Osteoblast (primary cell): ENCODE results near the gene KBTBD13. TPM values are rescaled to one million over a fixed set of nuclear protein-coding genes. Genes with fewer than 3 reads are reported as not detected.

ENCODE experiments used
- DNase-seq: peaks from one replicate; pipeline ENCODE4 v3.0.0; 2011; ENCODE audit warnings: low spot score, mixed read lengths; ENCODE audit not compliant: insufficient read length; ENCODE audit errors: missing footprints
- H2AFZ ChIP-seq: 2 replicates; pipeline ENCODE4 v1.6.0; 2011; ENCODE audit warnings: mild to moderate bottlenecking, low read length
- H3K27ac ChIP-seq: 2 replicates; pipeline ENCODE4 v1.5.1; 2011; ENCODE audit warnings: mild to moderate bottlenecking, low read depth, low read length, moderate library complexity
- H3K27me3 ChIP-seq: 2 replicates; pipeline ENCODE4 v1.6.0; 2012; ENCODE audit warnings: mild to moderate bottlenecking, control low read depth, inconsistent platforms, low read length, moderate library complexity; ENCODE audit not compliant: insufficient read depth
- H3K36me3 ChIP-seq: 2 replicates; pipeline ENCODE4 v1.5.1; 2011; ENCODE audit warnings: mild to moderate bottlenecking, low read length, control low read depth, moderate library complexity; ENCODE audit not compliant: insufficient read depth
- H3K4me1 ChIP-seq: 2 replicates; pipeline ENCODE4 v1.5.1; 2011; ENCODE audit warnings: mild to moderate bottlenecking, low read length, control low read depth, moderate library complexity; ENCODE audit not compliant: insufficient read depth
- H3K4me2 ChIP-seq: 2 replicates; pipeline ENCODE4 v1.6.0; 2011; ENCODE audit warnings: mild to moderate bottlenecking, low read length; ENCODE audit not compliant: insufficient read depth
- H3K4me3 ChIP-seq: fragments of 200-600 bp; sonication (generic); 3 replicates; pipeline ENCODE4 v1.5.1; 2012; ENCODE audit warnings: mild to moderate bottlenecking, low read length, inconsistent platforms; ENCODE audit not compliant: insufficient read depth
- H3K79me2 ChIP-seq: 2 replicates; pipeline ENCODE4 v1.6.0; 2012; ENCODE audit warnings: mild to moderate bottlenecking, low read length, control low read depth, inconsistent platforms; ENCODE audit not compliant: insufficient read depth
- H3K9me3 ChIP-seq: 2 replicates; pipeline ENCODE4 v1.5.1; 2011; ENCODE audit warnings: low read depth, low read length, control low read depth
- H4K20me1 ChIP-seq: 2 replicates; pipeline ENCODE4 v1.6.0; 2012; ENCODE audit warnings: mild to moderate bottlenecking, low read length, control low read depth; ENCODE audit not compliant: insufficient read depth
- total RNA-seq: library from RNA; depleted of rRNA; stranded (reverse); fragments of >200 nt; gene quantifications from 2 replicates; pipeline ENCODE4 v1.2.3, GENCODE V29; 2012
- TF ChIP-seq, protein P1 (sequence below): IDR thresholded peaks from 2 replicates; pipeline ENCODE4 v1.5.1; 2011; ENCODE audit warnings: mild to moderate bottlenecking, low read depth, low read length, moderate library complexity; ENCODE audit errors: extremely low read depth

KBTBD13 gene
- total RNA-seq, 1 donor = not detected

- no peaks in the 10 kb centered on the region for H3K36me3 ChIP-seq
- peaks cover 25% of the 10 kb centered on the region for H3K27me3 ChIP-seq
- no peak overlapping the region for H2AFZ ChIP-seq
- H3K4me3 ChIP-seq = no peak overlapping the region
- no peaks in the 10 kb centered on the region for H4K20me1 ChIP-seq
- no peaks in the 10 kb centered on the region for H3K79me2 ChIP-seq
- TF ChIP-seq, protein P1, sequence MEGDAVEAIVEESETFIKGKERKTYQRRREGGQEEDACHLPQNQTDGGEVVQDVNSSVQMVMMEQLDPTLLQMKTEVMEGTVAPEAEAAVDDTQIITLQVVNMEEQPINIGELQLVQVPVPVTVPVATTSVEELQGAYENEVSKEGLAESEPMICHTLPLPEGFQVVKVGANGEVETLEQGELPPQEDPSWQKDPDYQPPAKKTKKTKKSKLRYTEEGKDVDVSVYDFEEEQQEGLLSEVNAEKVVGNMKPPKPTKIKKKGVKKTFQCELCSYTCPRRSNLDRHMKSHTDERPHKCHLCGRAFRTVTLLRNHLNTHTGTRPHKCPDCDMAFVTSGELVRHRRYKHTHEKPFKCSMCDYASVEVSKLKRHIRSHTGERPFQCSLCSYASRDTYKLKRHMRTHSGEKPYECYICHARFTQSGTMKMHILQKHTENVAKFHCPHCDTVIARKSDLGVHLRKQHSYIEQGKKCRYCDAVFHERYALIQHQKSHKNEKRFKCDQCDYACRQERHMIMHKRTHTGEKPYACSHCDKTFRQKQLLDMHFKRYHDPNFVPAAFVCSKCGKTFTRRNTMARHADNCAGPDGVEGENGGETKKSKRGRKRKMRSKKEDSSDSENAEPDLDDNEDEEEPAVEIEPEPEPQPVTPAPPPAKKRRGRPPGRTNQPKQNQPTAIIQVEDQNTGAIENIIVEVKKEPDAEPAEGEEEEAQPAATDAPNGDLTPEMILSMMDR = no peak
- no peak overlapping the region for H3K4me2 ChIP-seq
- no peaks in the 10 kb centered on the region for H3K9me3 ChIP-seq
- H3K27ac ChIP-seq = no peak overlapping the region
- DNase-seq = peak; percentile 71
- H3K4me1 ChIP-seq = no peaks in the 10 kb centered on the region
These were observed 11.5 kb downstream of the KBTBD13 start for GRCh38 chr15:65087873-65088642.

DNA sequence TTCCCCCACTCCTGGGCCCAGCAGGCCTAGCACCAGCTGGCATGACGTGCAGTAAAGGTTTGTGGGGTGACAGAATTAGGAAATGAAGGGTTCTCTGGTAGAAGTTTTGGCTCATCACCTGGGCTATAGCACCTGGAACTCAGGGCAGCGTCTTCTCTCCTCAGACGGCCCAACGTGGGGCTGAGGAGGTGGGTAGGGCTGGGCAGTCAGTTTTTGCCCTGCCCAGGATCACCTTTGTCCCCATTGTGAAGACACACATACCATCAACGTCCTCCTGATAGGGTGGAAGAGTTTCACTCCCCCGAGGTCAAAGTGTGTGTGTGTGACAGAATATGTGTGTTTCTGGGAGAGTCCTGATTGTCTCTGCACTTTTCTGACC is 12.1 kb downstream of the KBTBD13 start:
- no peaks in the 10 kb centered on the region for H3K79me2 ChIP-seq
- no peaks in the 10 kb centered on the region for H4K20me1 ChIP-seq
- H3K4me3 ChIP-seq = no peak overlapping the region
- H3K36me3 ChIP-seq = no peaks in the 10 kb centered on the region
- no peak for DNase-seq
- H3K27ac ChIP-seq = no peak overlapping the region
- no peak overlapping the region for H2AFZ ChIP-seq
- H3K4me2 ChIP-seq = no peak overlapping the region
- TF ChIP-seq, protein P1 = no peak
- no peaks in the 10 kb centered on the region for H3K4me1 ChIP-seq
- H3K27me3 ChIP-seq = peaks cover 19% of the 10 kb centered on the region
- H3K9me3 ChIP-seq = no peaks in the 10 kb centered on the region

DNA sequence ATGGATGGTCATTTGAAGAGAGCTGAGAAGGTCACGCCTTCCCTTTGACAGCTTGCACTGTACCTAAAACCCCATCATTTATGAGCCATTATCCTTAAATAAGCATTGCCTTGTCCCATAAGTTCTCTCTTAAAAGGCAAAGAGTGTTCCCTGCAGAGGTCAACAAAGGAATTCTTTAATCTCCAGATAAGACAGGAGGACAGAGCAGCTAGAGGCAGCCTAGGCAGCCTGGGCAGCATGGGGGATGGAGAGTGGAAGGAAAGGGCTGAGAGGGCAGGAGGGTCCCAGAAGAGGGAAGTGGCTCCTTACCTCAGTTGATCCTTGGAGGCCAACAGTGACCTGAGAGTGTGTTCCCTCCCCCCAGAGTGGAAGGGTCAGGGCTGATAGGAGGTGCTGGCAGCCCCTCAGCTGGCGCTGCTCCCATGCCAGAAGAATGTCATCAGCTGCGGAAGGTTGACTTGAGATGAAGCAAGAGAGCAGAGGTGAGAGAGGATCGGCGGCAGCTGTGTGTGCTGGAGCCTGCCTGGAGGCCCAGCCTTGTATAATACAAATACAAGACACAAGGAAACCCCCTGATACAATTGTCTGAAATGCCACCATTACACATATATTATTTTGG is 12.8 kb downstream of the KBTBD13 start:
- Histone ChIP-seq H4K20me1 (no peaks in the 10 kb centered on the region), H3K9me3 (no peaks in the 10 kb centered on the region), H3K4me1 (no peaks in the 10 kb centered on the region), H3K79me2 (no peaks in the 10 kb centered on the region), H3K27me3 (peaks cover 15% of the 10 kb centered on the region), H2AFZ (no peak overlapping the region), H3K36me3 (no peaks in the 10 kb centered on the region), H3K4me3 (no peak overlapping the region), H3K4me2 (no peak overlapping the region), H3K27ac (no peak overlapping the region)
- DNase-seq = peak; percentile 1
- TF ChIP-seq, protein P1 = no peak

GRCh38 chr15:65091946-65092770 is 15.6 kb downstream of the KBTBD13 start:
- H3K4me1 ChIP-seq = no peaks in the 10 kb centered on the region
- H4K20me1 ChIP-seq = no peaks in the 10 kb centered on the region
- no peak overlapping the region for H3K4me2 ChIP-seq
- H3K9me3 ChIP-seq = no peaks in the 10 kb centered on the region
- peak; percentile 61 for DNase-seq
- no peak overlapping the region for H2AFZ ChIP-seq
- no peak overlapping the region for H3K27ac ChIP-seq
- no peaks in the 10 kb centered on the region for H3K79me2 ChIP-seq
- TF ChIP-seq, protein P1 = no peak
- H3K36me3 ChIP-seq = peaks cover 2% of the 10 kb centered on the region
- H3K4me3 ChIP-seq = no peak overlapping the region
- no peaks in the 10 kb centered on the region for H3K27me3 ChIP-seq
